Common myeloid progenitor, CD34-positive (primary cell): ENCODE measurements around the gene ZBTB25.

Source experiments
- CTCF ChIA-PET: fragments of 350-600 bp; sonication (Branson Sonifier 250); formaldehyde crosslinking; loops from one replicate; lab custom pipeline; 2021; ENCODE audit warnings: antibody characterized with exemption; lab: Charles Lee
- POLR2A ChIA-PET: fragments of 350-600 bp; sonication (Branson Sonifier 250); formaldehyde crosslinking; loops from one replicate; lab custom pipeline; 2021; ENCODE audit warnings: antibody characterized with exemption; lab: Charles Lee
- DNase-seq, 3 donors: peaks; one replicate each; pipeline versions ENCODE4 v3.0.0 to v3.0.0-alpha.2; 2013
- H3K27ac ChIP-seq, 2 experiments: 1 replicate in 1 of 2; 2 replicates in 1 of 2; pipeline ENCODE4 v1.7.0; 2013; ENCODE audit warnings: inconsistent platforms in 2 of 2, low read length in 2 of 2, mild to moderate bottlenecking in 2 of 2, low read depth in 1 of 2, moderate library complexity in 1 of 2; ENCODE audit not compliant: severe bottlenecking in 2 of 2, insufficient read depth in 1 of 2, poor library complexity in 1 of 2
- H3K27me3 ChIP-seq, 5 experiments: replicated peaks in 2 of 5; 1 replicate in 3 of 5; 2 replicates in 2 of 5; pipeline versions ENCODE4 v1.6.1 to v1.7.0; 2013; ENCODE audit warnings: low read length in 4 of 5, mild to moderate bottlenecking in 2 of 5, moderate library complexity in 2 of 5, inconsistent platforms in 1 of 5; ENCODE audit not compliant: insufficient read depth in 5 of 5, control insufficient read depth in 4 of 5
- H3K36me3 ChIP-seq, 4 experiments: 1 replicate in 2 of 4; 2 replicates in 2 of 4; pipeline versions ENCODE4 v1.6.1 to v1.7.0; 2013; ENCODE audit warnings: low read length in 3 of 4, control low read depth in 1 of 4, mild to moderate bottlenecking in 1 of 4; ENCODE audit not compliant: control insufficient read depth in 4 of 4, insufficient read depth in 4 of 4
- H3K4me1 ChIP-seq, 4 experiments: 1 replicate in 3 of 4; 2 replicates in 1 of 4; pipeline versions ENCODE4 v1.6.1 to v1.7.1; 2013; ENCODE audit warnings: low read length in 3 of 4, mild to moderate bottlenecking in 3 of 4, control low read depth in 1 of 4, inconsistent platforms in 1 of 4, moderate library complexity in 1 of 4; ENCODE audit not compliant: control insufficient read depth in 4 of 4, insufficient read depth in 4 of 4; ENCODE audit errors: control extremely low read depth in 1 of 4
- H3K4me3 ChIP-seq, 7 experiments: 1 replicate in 4 of 7; 2 replicates in 3 of 7; pipeline versions ENCODE4 v1.5.1 to v1.7.0; 2013; ENCODE audit warnings: mild to moderate bottlenecking in 7 of 7, low read length in 6 of 7, moderate library complexity in 6 of 7, inconsistent platforms in 2 of 7, low read depth in 2 of 7, control low read depth in 1 of 7; ENCODE audit not compliant: insufficient read depth in 4 of 7, control insufficient read depth in 1 of 7; ENCODE audit errors: extremely low read depth in 1 of 7
- H3K9me3 ChIP-seq, 5 experiments: 1 replicate in 4 of 5; 2 replicates in 1 of 5; pipeline versions ENCODE4 v1.6.1 to v1.7.1; 2013; ENCODE audit warnings: low read length in 4 of 5, mild to moderate bottlenecking in 2 of 5, inconsistent platforms in 1 of 5, low read depth in 1 of 5, moderate library complexity in 1 of 5; ENCODE audit not compliant: control insufficient read depth in 4 of 5, insufficient read depth in 2 of 5; ENCODE audit errors: control extremely low read depth in 1 of 5
- WGBS: methylation state at CpG from one replicate; pipeline ENCODE4 v1.1.5; 2013; ENCODE audit not compliant: insufficient coverage; 5-methylcytosine and 5-hydroxymethylcytosine counted together

ZBTB25 gene

DNA sequence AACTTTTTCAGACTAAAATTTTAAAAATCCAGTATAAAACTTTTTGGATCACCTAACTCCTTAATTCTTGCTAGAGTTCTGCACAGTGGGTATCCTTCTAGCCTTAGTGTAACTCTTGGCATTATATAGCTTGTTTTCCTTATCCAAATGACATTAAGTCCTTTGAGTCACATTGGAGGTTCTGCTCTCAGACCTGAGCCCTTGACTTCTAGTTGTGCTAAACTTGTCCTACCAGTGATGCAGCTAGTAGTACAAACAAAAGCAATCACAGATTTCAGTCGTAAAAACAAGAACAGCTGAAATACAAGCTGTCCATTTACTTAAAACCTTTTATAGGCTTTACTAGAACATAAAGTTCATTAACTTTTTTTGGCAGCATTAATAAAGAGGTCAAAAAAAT, 11.4 kb upstream of the ZBTB25 start:
- Histone ChIP-seq H3K36me3 (peaks cover 0 to 2% (median 0%) of the 10 kb centered on the region in 4 experiments), H3K4me3 (no peak overlapping the region), H3K4me1 (peaks cover 7 to 21% (median 18%) of the 10 kb centered on the region in 4 experiments), H3K9me3 (no peaks in the 10 kb centered on the region), H3K27me3 (no peaks in the 10 kb centered on the region), H3K27ac (no peak overlapping the region)
- POLR2A ChIA-PET: interaction anchor here (2.6 kb wide), 1 partner anchor 10 kb away, joined by 8 read pairs; the partner anchor contains the start of gene ZBTB1
- WGBS: no CpG with 5 or more reads among the region's 1 CpG
- no peak for DNase-seq
- CTCF ChIA-PET: interaction anchor here (1.0 to 1.2 kb wide), 5 partner anchors 11 to 122 kb away, joined by 3 to 5 read pairs (median 4); partner anchors contain the start of gene ZBTB25

DNA sequence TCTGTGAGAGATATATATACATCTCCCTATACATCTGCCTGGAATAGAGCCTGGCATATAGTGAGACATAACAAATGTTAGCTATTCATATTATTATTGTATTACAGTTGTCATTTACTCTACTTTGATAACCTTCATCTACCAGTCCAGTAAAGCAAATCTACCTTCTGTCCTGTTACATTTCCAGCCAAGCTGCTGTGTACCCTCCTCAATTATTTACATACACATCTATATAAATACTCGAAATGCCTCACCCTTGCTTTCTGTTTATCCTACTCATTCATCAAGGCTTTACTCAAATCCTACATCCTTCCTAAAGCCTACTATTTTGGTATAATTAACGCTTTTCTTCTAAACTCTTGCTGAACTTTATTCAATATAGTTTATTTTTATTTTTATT, 9.6 kb upstream of the ZBTB25 start:
- H3K4me1 ChIP-seq: peaks cover 9 to 32% (median 28%) of the 10 kb centered on the region in 4 experiments
- CTCF ChIA-PET: no interaction called here
- H3K9me3 ChIP-seq: no peaks in the 10 kb centered on the region
- WGBS: 100% methylated on average over 1 of the region's 2 CpGs
- peaks cover 0 to 2% (median 0%) of the 10 kb centered on the region in 4 experiments for H3K36me3 ChIP-seq
- DNase-seq: no peak
- H3K27ac ChIP-seq: no peak overlapping the region
- POLR2A ChIA-PET: interaction anchor here (0.5 kb wide), 1 partner anchor 222 kb away, joined by 3 read pairs; no protein-coding TSS in a partner anchor
- no peak overlapping the region for H3K4me3 ChIP-seq
- H3K27me3 ChIP-seq: no peaks in the 10 kb centered on the region

DNA sequence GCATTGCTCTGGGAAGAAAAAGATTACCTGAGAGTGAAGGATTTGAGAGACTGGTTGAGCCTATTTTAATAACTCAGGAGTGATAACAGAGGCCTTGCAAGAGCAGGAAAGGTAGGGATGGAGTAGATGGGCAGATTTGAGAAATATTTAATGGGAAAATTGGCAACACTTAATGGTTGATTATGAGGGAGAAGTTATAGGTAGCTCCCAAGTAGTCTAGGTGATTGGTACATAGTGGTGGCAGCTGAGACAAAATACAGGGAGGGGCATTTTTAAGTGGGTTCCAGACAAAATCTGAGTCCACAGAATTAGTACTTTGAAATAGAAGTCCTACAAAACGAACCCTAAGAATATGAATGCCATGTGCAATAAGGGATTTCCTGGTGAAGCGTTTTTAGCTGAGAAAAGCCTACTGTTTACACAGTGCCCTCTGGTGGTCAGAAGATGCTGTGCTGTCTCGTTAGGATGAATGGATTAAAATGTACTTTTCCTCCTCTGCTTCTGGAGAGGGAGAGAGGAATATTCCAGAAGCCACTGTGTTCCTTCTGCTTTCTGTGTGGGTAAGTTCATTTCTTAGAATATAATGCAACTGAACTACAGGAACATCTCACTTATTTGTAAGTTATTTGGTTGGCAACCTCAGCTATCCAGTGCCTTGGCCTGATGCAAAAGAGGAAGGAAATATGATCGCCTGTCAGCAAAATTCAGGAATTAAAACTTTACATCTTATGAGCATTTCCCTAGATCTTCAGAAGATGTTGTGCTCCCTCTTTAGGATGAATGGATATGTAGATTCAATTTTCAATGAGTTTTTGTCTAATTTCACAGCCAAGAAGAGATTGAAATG, 7.4 kb upstream of the ZBTB25 start:
- ChIA-PET POLR2A (interaction anchor here (0.6 kb wide), 1 partner anchor 329 kb away, joined by 3 read pairs; no protein-coding TSS in a partner anchor), CTCF (interaction anchor here (1.0 to 2.2 kb wide), 14 partner anchors 8 to 126 kb away, joined by 3 to 14 read pairs (median 4); no protein-coding TSS in a partner anchor)
- WGBS: no CpG with 5 or more reads among the region's 4 CpGs
- peak overlapping the region in 1 of 7 experiments; percentile 37 for H3K4me3 ChIP-seq
- no peaks in the 10 kb centered on the region for H3K27me3 ChIP-seq
- H3K36me3 ChIP-seq: no peaks in the 10 kb centered on the region
- DNase-seq: peak; percentile 73 to 80 (median 74)
- peaks cover 19 to 53% (median 46%) of the 10 kb centered on the region in 4 experiments for H3K4me1 ChIP-seq
- no peaks in the 10 kb centered on the region for H3K9me3 ChIP-seq
- peak overlapping the region in 1 of 2 experiments; percentile 38 for H3K27ac ChIP-seq

DNA sequence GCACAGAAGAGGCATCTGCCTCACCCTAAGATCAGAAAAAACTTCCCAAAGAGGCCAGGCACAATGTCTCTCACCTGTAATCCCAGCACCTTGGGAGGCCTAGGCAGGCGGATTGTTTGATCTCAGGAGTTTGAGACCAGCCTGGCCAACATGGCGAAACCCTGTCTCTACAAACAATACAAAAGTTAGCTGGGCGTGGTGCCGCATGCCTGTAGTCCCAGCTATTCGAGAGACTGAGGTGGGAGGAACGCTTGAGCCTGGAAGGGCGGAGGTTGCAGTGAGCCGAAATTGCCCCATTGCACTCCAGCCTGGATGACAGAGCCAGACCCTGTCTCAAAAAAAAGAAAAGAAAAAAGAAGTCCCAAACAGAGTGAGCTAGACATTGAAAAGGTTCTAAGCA, 5.4 kb upstream of the ZBTB25 start:
- CTCF ChIA-PET: interaction anchor here (0.7 to 1.6 kb wide), 8 partner anchors 9 to 43 kb away, joined by 3 to 5 read pairs (median 3); no protein-coding TSS in a partner anchor
- DNase-seq: no peak
- Histone ChIP-seq H3K9me3 (no peaks in the 10 kb centered on the region), H3K36me3 (no peaks in the 10 kb centered on the region), H3K4me3 (no peak overlapping the region), H3K27ac (peak overlapping the region in 1 of 2 experiments; percentile 6), H3K27me3 (no peaks in the 10 kb centered on the region), H3K4me1 (peaks cover 24 to 61% (median 53%) of the 10 kb centered on the region in 4 experiments)
- POLR2A ChIA-PET: no interaction called here
- WGBS: 100% methylated on average over 3 of the region's 8 CpGs

- Histone ChIP-seq H3K4me3 (no peak overlapping the region), H3K27ac (no peak overlapping the region), H3K27me3 (no peaks in the 10 kb centered on the region), H3K4me1 (peaks cover 24 to 62% (median 53%) of the 10 kb centered on the region in 4 experiments), H3K9me3 (no peaks in the 10 kb centered on the region), H3K36me3 (no peaks in the 10 kb centered on the region)
- 40% methylated on average over 1 of the region's 1 CpG for WGBS
- peak in 2 of 3 donors; percentile 63 to 75 for DNase-seq
- ChIA-PET CTCF (interaction anchor here (0.7 to 1.6 kb wide), 3 partner anchors 10 to 42 kb away, joined by 3 to 5 read pairs (median 3); no protein-coding TSS in a partner anchor), POLR2A (no interaction called here)
Observed at GRCh38 chr14:64508215-64508776, 4.7 kb upstream of the ZBTB25 start.

- peak overlapping the region in 1 of 2 experiments; percentile 9 for H3K27ac ChIP-seq
- POLR2A ChIA-PET: no interaction called here
Observed at GRCh38 chr14:64507376-64508156, 3.9 kb upstream of the ZBTB25 start.

More at GRCh38 chr14:64507376-64508156, 3.9 kb upstream of the ZBTB25 start:
- CTCF ChIA-PET: no interaction called here
- H3K9me3 ChIP-seq: no peaks in the 10 kb centered on the region
- H3K4me3 ChIP-seq: peak overlapping the region in 2 of 7 experiments; percentile 6 to 33
- peaks cover 27 to 69% (median 60%) of the 10 kb centered on the region in 4 experiments for H3K4me1 ChIP-seq
- H3K27me3 ChIP-seq: no peaks in the 10 kb centered on the region
- DNase-seq: peak in 1 of 3 donors; percentile 26
- no peaks in the 10 kb centered on the region for H3K36me3 ChIP-seq
- WGBS: 80% methylated on average over 3 of the region's 4 CpGs
